ENCODE data around the gene NUS1.

- no peak for TF ChIP-seq E2F4 (CRISPR knock-in tag; IDR thresholded peaks at IDR 0.05; ENCODE audit: borderline replicate concordance, low read depth)
- TF ChIP-seq USF1 (CRISPR knock-in tag; IDR thresholded peaks at IDR 0.05): no peak
- TF ChIP-seq SMAD4 (CRISPR knock-in tag; IDR thresholded peaks at IDR 0.05): no peak
- TF ChIP-seq FOXP1 (CRISPR knock-in tag; IDR thresholded peaks at IDR 0.05; ENCODE audit: borderline replicate concordance): no peak
These were observed 6.0 kb downstream of the NUS1 start for GRCh38 chr6:117681162-117681741.

Data from WTC11 (cell line).